K562 (cell line): ENCODE data around the gene ADRA1B. TPM values are rescaled to one million over a fixed set of nuclear protein-coding genes. Genes with fewer than 3 reads are reported as not detected.

ENCODE experiments used
- E2F3 ChIP-seq: fragments of 250-450 bp; sonication (Bioruptor Pico); IDR thresholded peaks from 2 replicates; pipeline ENCODE4 v1.4.0; 2020; ENCODE audit warnings: mild to moderate bottlenecking
- TSHZ1 ChIP-seq: fragments of 250-450 bp; sonication (Bioruptor Pico); IDR thresholded peaks from 2 replicates; pipeline ENCODE4 v1.4.0; 2020; ENCODE audit warnings: mild to moderate bottlenecking, moderate library complexity
- ZNF318 ChIP-seq, 2 experiments: fragments of 450-650 bp; IDR thresholded peaks; 2 replicates each; pipeline ENCODE4 v1.6.1; 2016; ENCODE audit warnings: mild to moderate bottlenecking in 2 of 2, borderline replicate concordance in 1 of 2, low read depth in 1 of 2, moderate library complexity in 1 of 2
- polyA plus RNA-seq, 8 experiments: library from polyadenylated mRNA; depleted of rRNA in 4 of 8; stranded (reverse) in 5 of 8; unstranded in 3 of 8; fragments of >200 nt; fragmentation: Nextera tagmentation in 2 of 8; fragmentation: Illumina TruSeq in 1 of 8; extraction: Ambion mirVana in 2 of 8; extraction: Trizol in 1 of 8; gene quantifications; 2 replicates each; pipeline versions ENCODE4 v1.2.1 to v1.2.3, GENCODE V29; 2011 to 2014; ENCODE audit warnings: inconsistent platforms in 1 of 8, missing spikeins in 1 of 8
- total RNA-seq, 7 experiments: library from RNA; depleted of rRNA in 6 of 7; stranded (reverse); fragments of >200 nt in 6 of 7; fragmentation: Illumina TruSeq in 2 of 7; extraction: Trizol in 2 of 7; gene quantifications; 2 replicates each; pipeline versions ENCODE4 v1.2.1 to v1.2.3, GENCODE V29; 2011 to 2021; ENCODE audit warnings: low replicate concordance in 1 of 7

The ADRA1B gene
- total and polyA plus RNA-seq, 9 of the 15 experiments (the other 6 are each of a cell fraction or from before 2014, with no cell fraction given), result not detected

- TF ChIP-seq ZNF318 (IDR thresholded peaks at IDR 0.05; ENCODE audit: borderline replicate concordance in 1 of 2, low read depth in 1 of 2) (no peak), TSHZ1 (CRISPR knock-in tag) (no peak), E2F3 (CRISPR knock-in tag) (no peak)
Measured at GRCh38 chr5:159971038-159971437, 54.8 kb downstream of the ADRA1B start (continued).
